ENCODE results near the gene CLDN9.
A peak's percentile ranks its signal among the peaks of the same experiment; 100 is the strongest.

Gene CLDN9

GRCh38 chr16:2980227-2981176 is 32.2 kb upstream of the CLDN9 start, which contains the start of gene PKMYT1 (continued):
- no peak for TF ChIP-seq ZNF48 (tag by site-specific recombination; IDR thresholded peaks at IDR 0.05)
- TF ChIP-seq ZNF521 (tag by site-specific recombination; IDR thresholded peaks at IDR 0.05) = no peak

GRCh38 chr16:2981177-2981898 is 31.4 kb upstream of the CLDN9 start:
- POLR2A ChIA-PET = interaction anchor here (0.7 to 2.2 kb wide), 9 partner anchors 8 to 551 kb away, joined by 3 to 25 read pairs (median 5); partner anchors contain the start of genes FLYWCH1, FLYWCH2, KREMEN2 and PAQR4
- no peak overlapping the region for H3K27ac ChIP-seq (ENCODE audit: extremely low read depth, low read depth, low read length)

GRCh38 chr16:2981899-2982250 is 30.8 kb upstream of the CLDN9 start:
- ChIA-PET CTCF (interaction anchor here (1.4 to 2.8 kb wide), 4 partner anchors 10 to 55 kb away, joined by 4 to 12 read pairs (median 5); partner anchors contain the start of gene PAQR4), POLR2A (interaction anchor here (0.7 to 2.2 kb wide), 8 partner anchors 9 to 552 kb away, joined by 3 to 25 read pairs (median 4); partner anchors contain the start of genes HCFC1R1, KREMEN2, THOC6 and TNFRSF12A)
- peak; percentile 28; the same call in 1 of the 2 replicates for TF ChIP-seq ZNF394 (tag by site-specific recombination; IDR thresholded peaks at IDR 0.05; ENCODE audit: borderline replicate concordance)
- peak; percentile 53 for TF ChIP-seq SCRT2 (tag by site-specific recombination; IDR thresholded peaks at IDR 0.05)
- TF ChIP-seq ZNF488 (tag by site-specific recombination; IDR thresholded peaks at IDR 0.05) = no peak
- TF ChIP-seq ZFHX2 (tag by site-specific recombination; conservative IDR thresholded peaks at IDR 0.05) = peak; percentile 92
- no peak for TF ChIP-seq ZNF707 (tag by site-specific recombination; IDR thresholded peaks at IDR 0.05)
- no peak for TF ChIP-seq MYNN (tag by site-specific recombination; IDR thresholded peaks at IDR 0.05; ENCODE audit: borderline replicate concordance)
- no peak for TF ChIP-seq KLF1 (tag by site-specific recombination; IDR thresholded peaks at IDR 0.05)
- TF ChIP-seq EGR2 (tag by site-specific recombination; IDR thresholded peaks at IDR 0.05; ENCODE audit: low read depth) = peak; percentile 83
- no peak for TF ChIP-seq ZNF677 (tag by site-specific recombination; IDR thresholded peaks at IDR 0.05)
- no peak for TF ChIP-seq YY2 (tag by site-specific recombination; IDR thresholded peaks at IDR 0.05)
- TF ChIP-seq ZNF645 (tag by site-specific recombination; IDR thresholded peaks at IDR 0.05) = no peak
- peak; percentile 82 for TF ChIP-seq ZNF600 (tag by site-specific recombination; IDR thresholded peaks at IDR 0.05)
- TF ChIP-seq ZIC2 (tag by site-specific recombination; IDR thresholded peaks at IDR 0.05) = peak; percentile 43; the same call in 1 of the 2 replicates
- TF ChIP-seq ZNF280D (tag by site-specific recombination; IDR thresholded peaks at IDR 0.05) = no peak
- no peak for TF ChIP-seq ZNF155 (tag by site-specific recombination; IDR thresholded peaks at IDR 0.05)
- no peak for TF ChIP-seq ZFP37 (tag by site-specific recombination; IDR thresholded peaks at IDR 0.05)
- peak; percentile 73 for TF ChIP-seq GLIS1 (tag by site-specific recombination; IDR thresholded peaks at IDR 0.05)
- peak; percentile 24; the same call in 1 of the 2 replicates for TF ChIP-seq PATZ1 (tag by site-specific recombination; IDR thresholded peaks at IDR 0.05)
- Histone ChIP-seq H3K4me1 (ENCODE audit: control insufficient read depth, insufficient read depth, low read length) (no peaks in the 10 kb centered on the region), H3K4me3 (ENCODE audit: low read depth, low read length) (no peak overlapping the region), H3K36me3 (ENCODE audit: control insufficient read depth in 2 of 2, insufficient read depth in 1 of 2, low read length in 2 of 2) (peaks cover 3 to 15% of the 10 kb centered on the region in 2 experiments; a peak in 2 of 3 replicates), H3K9me3 (ENCODE audit: control insufficient read depth, insufficient read depth, low read depth, low read length) (no peaks in the 10 kb centered on the region), H3K27ac (ENCODE audit: extremely low read depth, low read depth, low read length) (no peak overlapping the region)

More at GRCh38 chr16:2981177-2981898, 31.4 kb upstream of the CLDN9 start:
- Histone ChIP-seq H3K9me3 (ENCODE audit: control insufficient read depth, insufficient read depth, low read depth, low read length) (no peaks in the 10 kb centered on the region), H3K4me3 (ENCODE audit: low read depth, low read length) (no peak overlapping the region), H3K4me1 (ENCODE audit: control insufficient read depth, insufficient read depth, low read length) (no peaks in the 10 kb centered on the region), H3K36me3 (ENCODE audit: control insufficient read depth in 2 of 2, insufficient read depth in 1 of 2, low read length in 2 of 2) (peaks cover 3 to 21% of the 10 kb centered on the region in 2 experiments; a peak in 2 of 3 replicates)
- CTCF ChIA-PET = interaction anchor here (0.6 to 2.8 kb wide), 5 partner anchors 9 to 54 kb away, joined by 3 to 12 read pairs (median 5); partner anchors contain the start of gene PAQR4
- no peak for TF ChIP-seq ZNF768 (tag by site-specific recombination; IDR thresholded peaks at IDR 0.05)
- no peak for TF ChIP-seq ZNF664 (tag by site-specific recombination; IDR thresholded peaks at IDR 0.05)

All from HEK293 (cell line).